Forelimb muscle (tissue), 1 donor: Measurements from ENCODE around the gene NME7. TPM values are rescaled to one million over a fixed set of nuclear protein-coding genes. Genes with fewer than 3 reads are reported as not detected.
"Not testable (repeated sequence)": the region's sequence is repeated elsewhere in the genome, so short reads cannot be mapped to it uniquely, and the experiment has no call there.

Experiments used
- DNase-seq: peaks from one replicate; pipeline ENCODE4 v3.0.0-alpha.2; 2013; ENCODE audit warnings: low read depth
- polyA plus RNA-seq: library from polyadenylated mRNA; unstranded; fragments of 120-200 nt; gene quantifications from one replicate; pipeline ENCODE4 v1.2.1, GENCODE V29; 2013; ENCODE audit not compliant: insufficient read length

Gene NME7
- polyA plus RNA-seq, 1 donor, result 15.7 TPM

GRCh38 chr1:169342096-169342495 lies 25.5 kb downstream of the NME7 start:
- not testable (repeated sequence) for DNase-seq

- no peak for DNase-seq
Measured at GRCh38 chr1:169340882-169341281, 26.7 kb downstream of the NME7 start.

GRCh38 chr1:169339773-169340172 lies 27.8 kb downstream of the NME7 start:
- DNase-seq, result no peak

GRCh38 chr1:169338617-169339016 lies 29.0 kb downstream of the NME7 start:
- no peak for DNase-seq

GRCh38 chr1:169336947-169337715 lies 30.5 kb downstream of the NME7 start:
- not testable (repeated sequence) for DNase-seq

- not testable (repeated sequence) for DNase-seq
Measured at GRCh38 chr1:169334727-169335126, 32.9 kb downstream of the NME7 start.

- DNase-seq, result no peak
Measured at GRCh38 chr1:169330927-169331326, 36.7 kb downstream of the NME7 start.

- no peak for DNase-seq
Measured at GRCh38 chr1:169329383-169329782, 38.2 kb downstream of the NME7 start.

GRCh38 chr1:169327875-169328274 lies 39.7 kb downstream of the NME7 start:
- DNase-seq, result no peak

- no peak for DNase-seq
Measured at GRCh38 chr1:169326956-169327268, 40.7 kb downstream of the NME7 start.

- DNase-seq, result no peak
Measured at GRCh38 chr1:169326261-169326955, 41.2 kb downstream of the NME7 start.

GRCh38 chr1:169325117-169325516 lies 42.5 kb downstream of the NME7 start:
- DNase-seq, result no peak

- DNase-seq, result no peak
Measured at GRCh38 chr1:169322138-169322537, 45.5 kb downstream of the NME7 start.

GRCh38 chr1:169321539-169321938 lies 46.1 kb downstream of the NME7 start:
- no peak for DNase-seq

GRCh38 chr1:169318536-169319244 lies 48.9 kb downstream of the NME7 start:
- DNase-seq, result peak; percentile 19

GRCh38 chr1:169316556-169316955 lies 51.0 kb downstream of the NME7 start:
- DNase-seq, result no peak

GRCh38 chr1:169312084-169312954 lies 55.3 kb downstream of the NME7 start:
- no peak for DNase-seq

GRCh38 chr1:169309178-169310166 lies 58.1 kb downstream of the NME7 start:
- DNase-seq, result no peak

GRCh38 chr1:169308313-169309039 lies 59.1 kb downstream of the NME7 start:
- no peak for DNase-seq

- no peak for DNase-seq
Measured at GRCh38 chr1:169307176-169307575, 60.4 kb downstream of the NME7 start.
